HEK293 (cell line): Measurements from ENCODE around the gene C11orf91.

Source experiments
- CTCF ChIP-seq: fragments of 450-650 bp; formaldehyde crosslinking; IDR thresholded peaks from 2 replicates; pipeline ENCODE4 v1.5.1; 2016; ENCODE audit warnings: missing biosample characterization, missing genetic modification characterization
- RBAK ChIP-seq: fragments of 450-650 bp; formaldehyde crosslinking; IDR thresholded peaks from 2 replicates; pipeline ENCODE4 v1.5.1; 2016; ENCODE audit warnings: missing biosample characterization, missing genetic modification characterization
- REST ChIP-seq: fragments of 450-650 bp; formaldehyde crosslinking; IDR thresholded peaks from 2 replicates; pipeline ENCODE4 v1.5.1; 2016; ENCODE audit warnings: missing biosample characterization, missing genetic modification characterization
- SETDB1 ChIP-seq: IDR thresholded peaks from one replicate; pipeline ENCODE4 v1.6.1; 2017; ENCODE audit warnings: mild to moderate bottlenecking, low read length, moderate library complexity, mixed read lengths; ENCODE audit not compliant: insufficient read length
- ZBTB7A ChIP-seq: fragments of 450-650 bp; formaldehyde crosslinking; IDR thresholded peaks from 2 replicates; pipeline ENCODE4 v1.5.1; 2016; ENCODE audit warnings: low read depth, missing biosample characterization, missing genetic modification characterization
- ZBTB8A ChIP-seq: fragments of 450-650 bp; formaldehyde crosslinking; IDR thresholded peaks from 2 replicates; pipeline ENCODE4 v1.5.1; 2016; ENCODE audit warnings: missing biosample characterization, missing genetic modification characterization
- ZFP3 ChIP-seq: fragments of 450-650 bp; formaldehyde crosslinking; IDR thresholded peaks from 2 replicates; pipeline ENCODE4 v1.5.1; 2016; ENCODE audit warnings: low read depth, missing biosample characterization, missing genetic modification characterization
- ZFP69B ChIP-seq: fragments of 450-650 bp; formaldehyde crosslinking; IDR thresholded peaks from 2 replicates; pipeline ENCODE4 v1.5.1; 2016; ENCODE audit warnings: missing biosample characterization, missing genetic modification characterization
- ZNF138 ChIP-seq: fragments of 450-650 bp; formaldehyde crosslinking; IDR thresholded peaks from 2 replicates; pipeline ENCODE4 v1.5.1; 2016; ENCODE audit warnings: missing biosample characterization, missing genetic modification characterization, borderline replicate concordance
- ZNF37A ChIP-seq: fragments of 450-650 bp; IDR thresholded peaks from 2 replicates; pipeline ENCODE4 v1.5.1; 2018; ENCODE audit warnings: missing biosample characterization, missing genetic modification characterization
- ZNF404 ChIP-seq: fragments of 450-650 bp; formaldehyde crosslinking; IDR thresholded peaks from 2 replicates; pipeline ENCODE4 v1.5.1; 2017; ENCODE audit warnings: missing biosample characterization, missing genetic modification characterization
- ZNF501 ChIP-seq: fragments of 450-650 bp; formaldehyde crosslinking; IDR thresholded peaks from 2 replicates; pipeline ENCODE4 v1.5.1; 2016; ENCODE audit warnings: missing biosample characterization, missing genetic modification characterization
- ZNF654 ChIP-seq: fragments of 450-650 bp; formaldehyde crosslinking; IDR thresholded peaks from 2 replicates; pipeline ENCODE4 v1.5.1; 2016; ENCODE audit warnings: low read depth, missing biosample characterization, missing genetic modification characterization
- ZNF768 ChIP-seq: fragments of 450-650 bp; formaldehyde crosslinking; IDR thresholded peaks from 2 replicates; pipeline ENCODE4 v1.5.1; 2018; ENCODE audit warnings: missing biosample characterization, mild to moderate bottlenecking, missing genetic modification characterization

DNA sequence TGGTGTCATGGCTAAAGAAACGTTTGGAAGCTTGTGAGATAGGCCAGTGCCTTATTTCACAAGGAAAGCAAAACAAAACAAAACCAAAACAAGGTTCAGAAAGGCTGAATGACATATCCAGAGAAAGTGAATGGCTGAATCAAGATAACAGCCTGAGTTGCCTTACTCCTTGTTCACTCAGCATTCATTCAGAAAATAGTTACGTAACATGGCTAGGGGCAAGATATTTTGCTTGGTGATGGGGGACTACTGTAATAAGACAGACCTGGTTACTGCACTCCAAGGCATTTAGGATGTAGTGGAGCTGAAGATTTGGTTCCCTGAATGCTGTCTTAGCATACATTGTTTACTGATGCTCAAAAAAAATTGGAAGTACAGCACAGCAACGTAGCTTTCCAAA lies 47.7 kb downstream of the C11orf91 start:
- no peak for TF ChIP-seq ZNF404 (tag by site-specific recombination)
- no peak for TF ChIP-seq ZBTB8A
- TF ChIP-seq ZNF654 (tag by site-specific recombination): no peak
- no peak for TF ChIP-seq CTCF (tag by site-specific recombination)
- no peak for TF ChIP-seq REST (tag by site-specific recombination)
- TF ChIP-seq ZNF37A: no peak
- TF ChIP-seq ZNF501: no peak
- TF ChIP-seq ZNF768 (tag by site-specific recombination): no peak
- TF ChIP-seq ZFP69B (tag by site-specific recombination): no peak
- no peak for TF ChIP-seq ZBTB7A (tag by site-specific recombination)
- no peak for TF ChIP-seq ZFP3
- no peak for TF ChIP-seq ZNF138
- no peak for TF ChIP-seq RBAK (tag by site-specific recombination)
- no peak for TF ChIP-seq SETDB1
